ENCODE measurements around the gene MAMDC2.

MAMDC2 gene

DNA sequence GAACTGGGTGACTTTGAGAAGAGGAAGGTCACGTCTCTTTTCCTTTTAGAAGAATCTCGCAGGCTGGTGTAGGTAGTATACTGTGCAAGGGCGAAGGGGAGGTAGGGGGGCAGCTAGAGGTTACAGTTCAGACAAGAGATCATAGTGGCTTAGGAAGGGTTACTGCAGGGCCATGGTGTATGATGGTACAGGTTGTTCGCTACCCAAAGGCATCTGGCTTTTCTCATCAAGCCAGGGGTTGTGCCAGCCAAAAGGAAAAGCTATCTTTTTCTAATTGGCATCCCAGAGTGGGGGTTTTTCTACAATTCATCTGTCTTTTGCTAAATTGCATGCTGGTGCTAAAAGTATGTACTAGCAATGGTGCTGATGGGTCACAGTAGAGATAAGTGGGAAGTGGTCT lies 22.8 kb downstream of the MAMDC2 start:
- FAIRE-seq, result no peak

DNA sequence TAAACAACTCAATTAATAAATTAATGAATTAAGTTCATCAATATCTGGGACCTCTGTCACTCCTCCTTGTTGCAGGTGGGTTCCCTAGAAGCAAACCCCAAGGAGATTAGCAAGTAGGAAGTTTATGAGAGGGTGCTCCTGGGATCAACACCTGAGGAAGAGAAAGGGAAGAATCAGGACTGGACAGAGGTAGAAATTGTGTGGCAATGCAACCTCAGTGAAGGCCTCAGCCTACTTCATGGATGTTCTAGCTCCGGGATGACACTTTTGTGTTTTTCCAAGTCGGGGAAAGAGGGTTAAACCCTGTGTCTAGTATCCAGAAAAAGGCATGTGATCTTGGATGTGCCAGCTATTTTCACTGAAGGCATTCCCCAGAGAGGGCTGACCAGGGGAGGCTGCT lies 23.2 kb downstream of the MAMDC2 start:
- no peak for FAIRE-seq

DNA sequence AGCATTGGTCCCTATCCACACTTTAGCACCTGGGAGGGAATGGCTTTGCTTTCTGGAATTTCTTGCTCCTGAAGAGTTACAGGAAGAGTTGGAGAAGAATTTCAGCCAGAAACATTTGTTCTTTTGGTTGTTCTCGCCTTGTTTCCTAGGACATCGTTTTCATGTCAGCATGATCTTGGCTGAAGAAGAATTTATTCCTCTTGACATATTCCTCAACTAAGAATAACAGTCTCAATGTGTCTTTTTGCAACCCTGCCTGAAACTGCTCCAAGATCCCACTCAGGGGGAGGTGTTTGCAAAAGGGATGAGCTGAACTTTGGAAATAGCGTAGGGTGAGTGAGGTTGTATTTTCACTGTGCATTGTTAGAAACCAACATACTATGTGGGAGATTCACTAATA lies 26.1 kb downstream of the MAMDC2 start:
- no peak for FAIRE-seq

DNA sequence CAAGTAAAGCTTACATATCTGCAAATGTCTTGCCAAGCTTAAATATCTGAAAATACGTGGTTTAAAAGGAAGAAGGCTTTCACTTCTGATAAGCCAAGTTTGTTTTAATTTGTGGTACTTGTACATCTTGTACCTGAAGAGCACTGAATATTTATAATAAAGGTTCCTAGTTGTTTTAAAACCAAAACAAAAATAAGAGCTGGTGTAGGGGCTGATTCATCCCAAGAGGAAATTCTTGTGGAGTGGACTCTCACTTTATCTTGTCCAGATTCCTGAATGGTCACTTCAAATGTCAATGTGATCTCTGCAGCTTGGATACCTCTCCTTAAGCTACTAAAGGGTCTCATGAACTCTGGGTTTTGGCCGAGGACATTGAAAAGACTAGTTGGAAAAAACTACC lies 29.5 kb downstream of the MAMDC2 start:
- no peak for FAIRE-seq

DNA sequence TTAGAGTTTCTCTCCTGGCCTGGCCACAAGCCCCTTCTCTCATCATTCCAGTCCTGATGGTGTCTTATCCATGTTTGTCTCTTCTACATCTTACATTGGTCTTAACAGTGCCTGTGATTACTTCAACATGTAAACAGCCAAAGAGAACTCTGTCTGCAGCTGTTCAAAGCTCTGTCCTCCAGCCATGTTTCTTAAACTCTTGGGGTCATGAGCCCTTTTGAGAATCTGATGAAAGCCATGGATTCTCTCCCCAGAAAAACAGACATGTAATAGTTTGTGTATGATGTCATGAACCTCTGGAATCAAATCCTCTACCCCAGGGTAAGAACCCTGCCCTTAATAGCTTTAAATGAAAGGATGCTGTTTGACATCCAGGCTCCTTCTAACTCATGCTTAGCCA lies 30.1 kb downstream of the MAMDC2 start:
- FAIRE-seq, result no peak

DNA sequence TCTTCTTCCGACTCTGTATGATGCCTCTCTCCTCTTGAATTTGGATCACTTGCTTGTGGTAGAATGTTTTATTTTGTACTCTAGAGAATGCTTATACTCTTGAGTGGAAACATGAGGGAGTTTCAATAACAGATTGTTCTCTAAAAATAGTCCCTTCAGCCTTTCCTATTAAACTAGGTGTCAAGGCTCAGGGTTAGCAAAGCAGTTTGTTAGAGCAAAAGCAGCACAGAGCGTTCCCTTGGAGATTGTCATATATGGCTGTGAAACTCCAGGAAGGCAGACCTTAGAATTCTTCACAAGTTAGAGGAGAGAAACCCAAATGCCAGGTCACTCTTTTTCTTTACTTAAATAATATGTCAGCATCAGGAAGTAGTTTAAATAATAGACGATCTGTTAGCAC lies 33.0 kb downstream of the MAMDC2 start:
- FAIRE-seq, result no peak

DNA sequence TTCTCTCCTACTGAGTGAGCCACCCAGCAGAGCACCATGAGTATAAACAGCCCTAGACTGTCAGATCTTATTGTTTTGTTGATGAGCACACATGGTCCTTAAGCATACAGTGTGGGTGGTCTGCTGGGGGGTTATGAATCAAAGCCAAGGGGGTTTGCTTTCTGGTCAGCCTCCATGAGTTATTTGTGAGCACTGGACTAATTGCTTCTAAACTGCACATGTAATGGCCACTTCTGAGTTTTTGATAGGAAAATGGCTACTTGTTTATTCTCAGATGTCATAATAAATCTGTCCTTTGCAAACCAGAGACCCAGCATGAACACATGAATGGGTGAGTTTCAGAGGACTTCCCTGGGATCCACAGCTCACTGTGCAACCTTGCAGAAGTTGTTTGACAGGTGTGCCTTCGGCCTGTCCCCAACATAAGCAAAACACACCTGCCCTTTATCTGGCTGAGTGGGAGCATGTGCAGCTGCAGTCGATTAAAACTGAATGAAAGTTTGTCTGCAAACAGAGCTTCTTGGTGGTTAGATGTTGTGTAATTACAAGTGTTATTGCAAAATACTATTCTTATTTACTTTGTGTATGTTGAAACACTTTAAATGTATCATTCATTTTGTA lies 35.9 kb downstream of the MAMDC2 start:
- FAIRE-seq, result no peak

DNA sequence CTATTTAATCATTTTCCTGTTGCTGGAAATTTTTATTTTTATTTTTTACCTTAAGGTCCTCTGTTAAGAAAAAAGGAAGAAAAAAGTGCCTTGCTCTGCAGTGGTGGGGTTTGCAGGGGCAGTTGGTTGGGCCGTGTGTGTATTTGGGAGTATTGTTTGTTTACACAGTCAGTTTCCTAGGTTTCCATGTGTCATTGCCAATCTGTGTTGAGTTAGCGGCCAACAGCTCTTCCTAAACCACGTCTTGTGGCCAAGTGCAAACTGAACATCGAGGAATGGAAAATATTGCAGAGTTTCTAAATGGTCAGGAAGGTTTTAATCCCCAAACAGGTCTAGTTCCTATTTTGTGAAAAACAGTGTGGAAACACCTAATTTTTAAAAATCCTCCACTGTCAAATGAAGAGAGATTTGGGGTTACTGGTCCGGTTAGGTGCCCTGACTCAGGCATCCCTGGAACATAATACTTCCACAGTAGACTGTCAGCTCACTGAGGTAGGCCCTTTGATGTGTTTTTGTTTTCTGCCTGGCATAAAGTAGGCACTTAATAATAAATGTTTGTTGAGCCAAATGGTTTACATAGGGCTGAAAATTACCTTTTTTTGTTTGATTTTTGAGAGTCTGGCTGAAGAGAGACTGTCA lies 37.0 kb downstream of the MAMDC2 start:
- FAIRE-seq, result no peak

DNA sequence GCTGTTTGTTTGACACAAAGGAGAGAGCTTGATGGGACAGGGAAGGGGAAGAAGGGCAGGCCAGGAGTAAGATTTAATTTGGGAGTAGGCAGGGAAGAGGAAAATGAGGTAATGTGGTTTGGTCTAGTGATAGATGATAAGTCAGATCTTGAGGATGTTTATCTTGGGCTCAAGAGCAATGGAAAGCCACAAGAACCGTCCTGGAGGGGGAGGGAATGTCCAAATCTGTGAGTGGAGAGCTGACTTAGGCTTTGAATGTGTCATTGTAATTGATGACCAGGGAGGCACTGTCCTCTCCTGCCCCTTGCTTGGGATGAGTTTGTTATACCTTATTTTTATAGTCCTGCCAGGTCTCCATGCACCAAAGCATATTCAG lies 37.5 kb downstream of the MAMDC2 start:
- FAIRE-seq, result no peak

DNA sequence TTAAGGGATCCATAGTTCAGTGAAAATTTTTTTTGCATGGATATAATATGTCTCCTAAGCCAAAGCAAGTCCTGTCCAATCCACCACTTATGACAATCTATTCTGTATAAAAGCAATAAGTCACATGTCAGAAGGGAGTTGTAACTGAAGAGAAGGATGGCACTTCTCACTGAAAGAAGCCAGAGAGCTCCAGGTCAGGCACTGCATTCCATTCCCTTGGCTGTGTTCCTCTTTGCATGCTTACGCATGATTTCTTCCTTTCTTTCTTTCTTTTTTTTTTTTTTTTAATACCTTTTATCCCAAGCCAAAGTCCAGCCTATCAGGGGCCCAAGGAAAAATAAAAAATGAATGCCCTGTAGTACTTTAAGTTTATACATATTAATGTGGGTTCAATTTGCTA lies 39.8 kb downstream of the MAMDC2 start:
- no peak for FAIRE-seq

DNA sequence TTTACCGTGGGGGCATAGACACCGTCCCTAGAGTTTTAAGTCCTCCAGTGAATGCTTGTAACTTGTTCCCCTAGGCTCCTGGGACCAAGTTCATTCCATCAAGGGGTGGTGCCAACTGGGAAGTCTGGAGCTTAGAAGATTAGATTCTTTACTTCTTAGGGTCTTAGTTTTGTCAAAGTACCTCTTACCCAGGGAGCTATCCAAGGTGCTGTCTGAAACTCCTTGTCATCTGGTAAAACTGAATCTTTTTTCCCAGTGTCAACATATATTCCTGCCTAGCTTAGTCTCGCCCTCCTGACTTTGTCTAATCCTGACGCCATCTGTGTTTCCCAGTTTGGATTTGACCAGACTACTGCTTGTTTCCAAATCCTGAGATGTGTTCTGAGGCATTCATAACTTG lies 41.6 kb downstream of the MAMDC2 start:
- FAIRE-seq, result no peak

DNA sequence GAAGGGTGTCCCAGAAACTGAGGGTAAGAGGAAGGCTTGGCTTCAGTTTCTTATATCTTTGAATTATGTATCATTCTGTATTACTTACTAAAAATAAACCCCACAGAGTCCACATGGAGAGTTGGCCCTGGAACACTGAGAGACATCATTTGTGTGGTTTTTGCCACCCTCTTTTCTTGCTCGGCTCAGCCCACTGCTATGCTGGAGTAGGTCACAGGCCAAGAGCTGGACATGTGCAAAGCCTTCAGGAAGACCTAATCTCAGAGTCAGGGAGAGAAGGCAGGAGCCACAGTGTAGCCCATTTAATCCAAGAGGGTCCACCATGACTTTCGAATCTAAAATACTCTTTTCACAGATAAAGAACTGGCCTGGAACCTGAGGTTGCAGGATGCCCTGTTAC lies 47.5 kb downstream of the MAMDC2 start:
- no peak for FAIRE-seq

DNA sequence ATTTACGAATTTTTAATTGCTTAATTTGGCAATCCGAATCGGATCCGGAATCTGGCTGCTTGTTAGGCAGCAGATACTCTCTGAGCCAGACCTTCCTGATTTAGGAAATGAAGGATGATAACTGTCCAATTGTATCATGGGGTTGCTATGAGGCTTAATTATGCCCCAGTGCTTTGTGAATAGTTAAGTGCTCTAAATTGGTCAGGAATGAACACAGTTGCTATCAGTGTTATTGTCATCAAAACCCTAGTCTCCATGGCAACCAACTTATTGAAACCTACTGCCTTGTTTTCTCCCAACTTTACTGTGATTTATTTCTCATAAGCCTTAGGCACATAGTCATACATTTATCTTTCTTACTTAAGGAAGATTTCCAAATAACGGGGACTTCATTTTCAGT lies 47.9 kb downstream of the MAMDC2 start:
- FAIRE-seq, result no peak

DNA sequence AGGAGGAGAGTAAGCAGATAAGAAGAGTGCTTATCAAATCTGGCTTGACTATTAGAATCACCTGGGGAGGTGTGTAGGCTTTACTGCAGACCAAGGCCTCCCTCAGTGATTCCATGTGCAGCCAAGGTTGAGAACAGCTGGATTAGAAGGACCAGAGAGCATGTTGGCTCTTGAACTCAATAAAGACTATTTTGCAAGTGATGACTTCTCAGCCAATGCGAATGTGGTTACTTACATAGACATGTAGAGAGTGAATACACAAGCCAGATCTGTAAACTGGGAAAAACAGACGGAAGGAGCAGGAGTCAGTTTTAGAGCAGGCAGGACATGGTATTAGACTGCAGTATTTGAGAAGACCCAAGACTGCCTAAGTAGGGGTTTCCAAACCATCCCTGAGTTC lies 48.5 kb downstream of the MAMDC2 start:
- no peak for FAIRE-seq

DNA sequence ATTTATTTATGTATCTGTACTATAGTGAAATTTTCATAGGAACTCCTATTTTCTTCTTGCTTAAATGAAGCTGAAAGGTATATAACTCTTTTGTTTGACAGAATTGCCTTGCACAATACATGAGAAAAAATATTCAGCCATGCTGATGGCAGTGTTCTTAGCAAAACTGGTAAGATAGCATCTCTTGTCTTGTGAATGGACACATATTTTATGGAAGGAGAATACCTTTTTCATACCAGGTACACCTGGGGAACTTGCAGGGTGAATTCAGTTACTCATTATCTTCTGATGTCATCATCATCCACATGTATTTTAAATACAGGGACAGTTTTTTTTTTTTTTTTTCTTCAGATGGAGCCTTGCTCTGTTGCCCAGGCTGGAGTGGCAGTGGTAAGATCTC lies 49.4 kb downstream of the MAMDC2 start:
- no peak for FAIRE-seq

DNA sequence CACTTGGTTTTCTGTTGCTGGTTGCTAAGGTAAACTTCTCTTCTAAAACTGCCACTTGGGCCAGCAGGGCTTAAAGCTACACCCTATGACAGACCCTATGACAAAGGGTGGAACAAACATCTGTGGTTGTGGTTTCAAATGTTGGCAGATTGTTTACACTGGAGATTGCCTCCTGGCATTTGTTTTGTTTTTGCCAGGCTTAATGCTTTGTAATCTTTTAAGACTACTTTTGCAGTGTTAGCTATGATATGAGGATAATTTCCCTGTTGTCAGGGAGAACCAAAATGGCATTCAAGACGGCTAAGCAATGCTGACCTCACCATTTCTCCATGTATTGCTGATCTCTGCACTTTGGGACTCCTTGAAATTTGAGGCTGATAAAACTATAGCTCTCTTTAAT lies 50.3 kb downstream of the MAMDC2 start:
- no peak for FAIRE-seq

DNA sequence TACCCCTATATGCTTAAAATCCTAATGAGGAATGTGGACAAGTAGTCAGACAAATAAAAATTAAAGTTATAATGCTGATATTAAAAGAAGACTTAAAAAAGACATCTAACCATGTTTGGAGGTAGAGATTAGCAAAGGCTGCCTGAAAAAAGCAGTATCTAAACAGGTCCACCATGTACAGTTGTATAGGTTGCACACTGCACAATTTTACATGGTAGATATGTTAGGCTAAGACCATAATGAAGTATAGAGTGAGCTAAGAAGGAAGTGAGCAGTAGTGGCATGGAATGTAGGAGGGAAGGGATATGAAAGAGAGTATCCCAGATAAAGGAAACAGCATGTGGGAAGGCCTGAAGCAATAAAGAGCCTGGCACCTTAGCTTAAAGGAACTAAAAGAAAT lies 51.1 kb downstream of the MAMDC2 start:
- FAIRE-seq, result no peak

DNA sequence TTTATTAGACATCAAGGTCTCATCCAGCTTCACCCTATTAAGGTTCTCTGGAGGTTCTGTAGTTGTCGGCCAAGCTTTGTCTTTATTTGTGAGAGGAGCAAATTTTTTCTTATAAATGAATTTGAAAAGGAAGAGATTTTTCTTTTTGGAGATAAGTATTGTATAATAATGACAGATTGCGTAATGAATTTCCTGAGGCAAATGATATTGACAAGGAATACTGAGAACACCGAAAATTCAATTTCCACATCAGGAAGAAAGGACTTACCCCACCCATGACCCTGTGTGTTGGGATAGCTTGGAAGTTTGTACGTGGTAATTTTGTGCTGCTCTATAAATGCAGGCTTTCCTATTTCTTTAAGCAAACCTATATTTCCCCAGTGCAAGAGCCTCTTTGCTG lies 53.5 kb downstream of the MAMDC2 start:
- no peak for FAIRE-seq

DNA sequence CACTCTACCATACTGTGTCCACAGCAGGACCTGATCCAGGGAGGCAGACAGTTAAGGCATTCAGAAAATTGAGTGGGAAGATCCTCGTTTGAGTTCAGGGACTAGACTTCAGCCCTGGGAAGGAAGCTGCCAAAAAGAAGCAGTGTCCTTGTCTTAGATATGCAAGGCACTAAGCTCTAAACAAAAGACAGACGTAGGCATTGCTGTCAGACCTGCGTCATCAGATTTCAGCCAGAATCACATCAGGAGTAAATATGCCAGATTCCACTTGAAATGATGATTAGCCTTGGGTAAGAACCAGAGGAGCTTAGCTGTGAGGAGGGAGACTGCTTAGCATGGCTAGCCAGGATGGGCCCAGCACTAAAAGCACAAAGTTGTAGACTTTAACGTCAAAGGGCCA lies 56.7 kb downstream of the MAMDC2 start:
- FAIRE-seq, result no peak

DNA sequence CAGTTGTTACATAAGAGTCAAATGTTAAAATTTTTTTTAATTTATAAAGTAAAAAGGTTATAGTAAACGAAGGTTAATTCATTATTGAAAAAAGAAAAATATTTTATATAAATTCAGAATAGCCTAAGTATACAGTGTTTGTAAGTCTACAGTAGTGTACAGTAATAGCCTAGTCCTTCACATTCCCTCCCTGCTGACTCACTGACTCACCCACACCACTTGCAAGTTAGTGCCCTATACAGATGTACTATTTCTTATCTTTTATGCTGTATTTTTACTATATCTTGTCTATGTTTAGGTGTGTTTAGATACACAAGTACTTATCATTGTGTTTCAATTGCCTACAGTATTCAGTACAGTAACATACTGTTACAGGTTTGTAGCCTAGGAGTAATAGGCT lies 57.6 kb downstream of the MAMDC2 start:
- no peak for FAIRE-seq

DNA sequence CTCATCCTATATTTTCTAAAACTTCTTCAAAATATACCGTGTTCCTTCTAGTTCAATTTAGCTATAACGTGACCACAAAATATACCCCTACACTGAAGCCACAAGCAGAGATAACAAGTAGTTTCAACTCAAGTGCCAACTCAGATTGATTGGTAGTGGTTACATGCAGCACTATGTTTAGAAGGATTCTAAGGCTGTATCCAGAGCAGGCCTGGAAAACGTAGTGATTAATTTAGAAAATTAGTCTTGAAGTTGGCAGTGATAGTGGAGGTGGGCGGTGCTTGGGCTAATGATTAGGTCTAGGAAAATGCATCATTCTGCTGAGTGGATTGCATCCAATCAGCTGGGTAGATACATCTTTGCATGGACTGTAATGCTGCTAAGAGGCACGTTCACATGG lies 61.5 kb downstream of the MAMDC2 start:
- FAIRE-seq, result no peak

DNA sequence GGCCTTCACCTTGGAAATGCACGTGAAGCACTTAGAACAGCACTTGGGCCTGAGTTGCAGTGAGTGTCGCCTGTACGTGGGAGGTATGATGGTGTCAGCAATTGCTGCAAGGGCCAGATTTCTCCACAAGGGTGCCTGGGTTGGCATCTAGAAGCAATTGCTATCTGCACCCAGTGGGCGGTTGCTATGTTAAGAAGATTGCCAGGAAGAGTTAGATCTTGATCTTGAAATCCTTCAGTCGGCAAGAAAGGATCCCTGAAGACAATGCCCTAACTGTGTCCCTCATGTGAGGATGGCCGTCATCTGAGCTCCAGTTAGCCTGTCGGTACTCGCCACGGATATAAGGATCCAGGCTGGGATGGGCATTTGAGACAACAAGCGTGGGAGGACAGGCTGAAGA lies 62.9 kb downstream of the MAMDC2 start:
- no peak for FAIRE-seq

DNA sequence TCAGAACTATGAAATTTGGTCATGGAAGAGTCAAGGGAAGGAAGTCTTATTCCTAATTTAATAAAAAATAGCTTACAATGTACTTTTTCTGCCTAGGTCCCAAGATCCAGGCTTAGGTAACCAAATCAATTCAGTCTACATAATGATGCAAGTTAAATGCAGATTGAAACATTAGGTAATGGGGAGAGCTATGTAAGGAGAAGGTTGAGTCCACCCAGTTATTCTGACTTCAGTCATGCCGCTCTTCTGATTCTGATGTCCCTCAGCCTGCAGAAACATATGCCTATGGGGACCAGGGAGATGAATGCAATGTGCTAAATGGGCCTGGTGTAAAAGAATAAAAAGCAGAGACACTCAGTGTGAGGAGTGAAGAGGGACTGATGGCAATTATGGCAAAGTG lies 63.9 kb downstream of the MAMDC2 start:
- no peak for FAIRE-seq

DNA sequence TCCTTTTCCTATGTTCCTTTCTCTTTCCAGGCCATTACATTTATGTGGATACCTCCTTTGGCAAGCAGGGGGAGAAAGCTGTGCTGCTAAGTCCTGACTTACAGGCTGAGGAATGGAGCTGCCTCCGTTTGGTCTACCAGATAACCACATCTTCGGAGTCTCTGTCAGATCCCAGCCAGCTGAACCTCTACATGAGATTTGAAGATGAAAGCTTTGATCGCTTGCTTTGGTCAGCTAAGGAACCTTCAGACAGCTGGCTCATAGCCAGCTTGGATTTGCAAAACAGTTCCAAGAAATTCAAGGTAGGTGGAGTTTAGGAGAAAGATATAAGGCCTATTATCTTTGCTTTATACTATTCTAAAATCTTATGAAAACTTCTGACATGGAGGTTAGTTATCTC lies 64.5 kb downstream of the MAMDC2 start:
- FAIRE-seq, result no peak

Data from A204.1 (cell line).